GM12872 (cell line): ENCODE results near the gene EXOC1L.

Source experiments
- TF ChIP-seq, protein P1 (sequence below): IDR thresholded peaks from 3 replicates; pipeline ENCODE4 v1.5.1; 2011; ENCODE audit warnings: low read depth, mild to moderate bottlenecking, low read length, moderate library complexity; ENCODE audit not compliant: insufficient read depth

Gene EXOC1L

DNA sequence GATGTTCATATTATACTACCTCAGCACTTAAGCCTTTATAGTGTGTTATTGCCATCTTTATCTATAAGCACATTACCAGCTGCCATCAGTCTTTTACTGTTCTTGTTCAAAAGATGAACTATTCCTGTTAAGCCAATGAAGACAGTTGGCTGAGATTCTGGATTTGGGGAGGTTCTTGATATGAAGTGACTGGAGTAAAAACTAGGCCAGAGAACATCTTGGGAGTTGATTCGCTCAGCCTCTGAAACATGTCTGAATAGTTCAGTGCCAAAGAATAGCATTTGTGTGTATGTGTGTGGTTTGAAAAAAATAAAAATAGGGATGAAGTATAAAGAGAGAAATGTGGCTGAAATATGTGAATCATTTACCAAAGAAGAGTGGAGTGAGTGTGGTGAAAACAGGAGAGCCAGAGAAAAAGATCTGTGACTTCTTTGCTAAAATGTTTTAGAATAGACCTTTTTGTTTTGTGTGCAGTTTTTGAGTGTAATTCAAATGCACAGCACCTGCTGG lies 49.0 kb downstream of the EXOC1L start:
- TF ChIP-seq, protein P1, sequence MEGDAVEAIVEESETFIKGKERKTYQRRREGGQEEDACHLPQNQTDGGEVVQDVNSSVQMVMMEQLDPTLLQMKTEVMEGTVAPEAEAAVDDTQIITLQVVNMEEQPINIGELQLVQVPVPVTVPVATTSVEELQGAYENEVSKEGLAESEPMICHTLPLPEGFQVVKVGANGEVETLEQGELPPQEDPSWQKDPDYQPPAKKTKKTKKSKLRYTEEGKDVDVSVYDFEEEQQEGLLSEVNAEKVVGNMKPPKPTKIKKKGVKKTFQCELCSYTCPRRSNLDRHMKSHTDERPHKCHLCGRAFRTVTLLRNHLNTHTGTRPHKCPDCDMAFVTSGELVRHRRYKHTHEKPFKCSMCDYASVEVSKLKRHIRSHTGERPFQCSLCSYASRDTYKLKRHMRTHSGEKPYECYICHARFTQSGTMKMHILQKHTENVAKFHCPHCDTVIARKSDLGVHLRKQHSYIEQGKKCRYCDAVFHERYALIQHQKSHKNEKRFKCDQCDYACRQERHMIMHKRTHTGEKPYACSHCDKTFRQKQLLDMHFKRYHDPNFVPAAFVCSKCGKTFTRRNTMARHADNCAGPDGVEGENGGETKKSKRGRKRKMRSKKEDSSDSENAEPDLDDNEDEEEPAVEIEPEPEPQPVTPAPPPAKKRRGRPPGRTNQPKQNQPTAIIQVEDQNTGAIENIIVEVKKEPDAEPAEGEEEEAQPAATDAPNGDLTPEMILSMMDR, result no peak

DNA sequence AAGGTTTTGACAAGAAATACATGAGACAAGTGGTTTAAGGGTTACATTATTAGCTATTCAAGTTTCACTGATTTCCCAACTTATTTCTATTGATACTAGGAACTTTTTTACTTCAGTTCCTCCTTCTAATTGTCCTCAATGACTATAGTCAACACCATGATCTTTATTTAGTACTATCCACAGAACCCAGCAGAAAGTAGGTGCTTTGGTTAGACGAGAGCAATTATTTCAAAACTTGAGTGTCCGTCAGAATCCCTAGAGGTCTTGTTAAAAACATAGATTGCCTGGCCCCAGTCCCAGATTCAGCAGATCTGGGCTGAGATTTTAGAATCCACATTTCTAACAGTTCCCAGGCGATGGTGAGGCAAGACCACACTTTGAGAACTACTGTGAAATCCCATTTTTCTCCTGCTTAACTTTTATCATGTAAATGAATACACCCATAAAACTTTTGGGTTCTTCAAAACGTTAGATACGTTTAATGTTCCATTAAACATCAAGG lies 51.8 kb downstream of the EXOC1L start:
- TF ChIP-seq, protein P1, result no peak

DNA sequence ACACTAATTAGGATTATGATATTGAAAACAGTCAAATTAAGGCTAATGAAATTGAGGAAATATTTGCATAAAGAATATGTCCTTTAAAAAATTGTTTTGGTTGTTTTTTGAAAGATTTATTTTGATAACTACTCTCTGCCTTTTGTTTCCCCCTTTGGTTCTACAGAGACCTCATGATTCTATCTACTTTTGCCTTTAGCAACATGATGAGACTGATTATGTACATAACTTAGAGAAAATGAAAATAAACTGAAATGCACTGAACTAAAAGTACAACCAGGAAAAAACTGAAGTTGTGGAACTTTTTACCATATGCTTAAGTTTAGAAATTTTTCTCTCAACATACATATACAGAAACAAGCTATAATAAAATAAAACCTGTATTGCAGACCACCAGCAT lies 55.2 kb downstream of the EXOC1L start:
- TF ChIP-seq, protein P1, result no peak

DNA sequence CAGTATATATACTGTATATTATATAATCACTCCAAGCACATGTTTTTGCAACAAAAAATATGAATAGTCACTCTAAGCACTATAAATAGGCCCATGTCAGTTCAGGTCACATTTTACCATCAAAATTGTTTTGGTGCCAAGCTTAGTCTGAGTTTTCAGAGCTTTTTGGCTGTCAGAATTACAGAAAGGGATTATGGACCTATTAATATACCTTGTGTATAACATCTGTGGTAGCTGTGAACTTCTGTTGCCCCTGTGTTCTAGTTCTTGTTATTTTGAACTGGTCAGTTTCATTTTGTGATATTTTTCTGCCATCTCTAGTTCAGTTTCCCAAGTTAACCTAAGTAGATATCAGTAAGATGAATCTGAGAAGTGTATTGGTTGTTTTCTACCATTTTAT lies 56.8 kb downstream of the EXOC1L start:
- TF ChIP-seq, protein P1, result no peak

DNA sequence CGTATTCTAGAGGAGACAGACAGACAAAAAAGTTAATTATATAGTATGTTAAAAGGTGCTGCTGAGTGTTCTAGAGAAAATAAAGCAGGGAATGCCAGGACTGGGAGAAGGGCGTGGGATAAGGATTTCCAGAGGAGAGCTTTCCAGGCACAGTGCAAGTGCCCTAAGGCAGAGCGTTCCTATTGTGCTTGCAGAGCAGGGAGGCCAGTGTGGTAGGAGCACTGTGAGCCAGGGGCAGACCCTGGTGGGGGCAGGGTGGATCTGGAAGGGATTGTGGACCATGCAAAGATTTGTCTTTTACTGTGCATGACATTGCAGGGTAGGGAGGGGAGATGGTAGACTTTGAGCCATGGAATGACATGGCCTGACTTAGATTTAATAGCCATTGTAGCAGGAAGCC lies 59.6 kb downstream of the EXOC1L start:
- TF ChIP-seq, protein P1, result no peak

DNA sequence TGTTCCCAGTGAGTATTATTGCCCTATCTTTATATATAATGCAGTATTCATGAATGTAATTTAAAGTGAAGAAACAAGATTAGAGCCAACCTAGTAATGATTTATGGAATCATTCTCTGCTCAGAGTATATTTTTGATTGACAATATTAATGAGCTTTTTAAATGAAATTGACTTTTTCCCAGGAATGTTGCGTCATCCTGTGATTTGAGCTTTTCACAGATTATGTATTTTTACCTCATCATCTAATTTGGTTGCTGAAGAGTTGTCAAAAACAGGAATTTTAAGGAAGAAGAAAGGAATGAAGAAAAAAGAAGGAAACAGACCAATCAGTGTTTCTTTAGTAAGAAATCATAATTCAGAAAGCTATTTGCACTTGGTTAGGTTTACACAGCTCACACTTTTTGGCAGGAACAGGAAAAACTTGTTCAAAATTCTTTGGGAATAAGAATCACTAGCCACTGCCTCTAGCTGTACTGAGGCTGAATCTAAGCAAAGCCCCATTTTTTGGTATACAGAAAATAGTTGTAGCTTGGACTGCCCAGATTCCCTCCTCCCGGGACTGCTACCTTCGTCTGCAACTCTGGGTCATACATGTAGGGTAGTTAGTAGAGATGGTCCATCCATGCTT lies 61.2 kb downstream of the EXOC1L start:
- TF ChIP-seq, protein P1, result no peak

DNA sequence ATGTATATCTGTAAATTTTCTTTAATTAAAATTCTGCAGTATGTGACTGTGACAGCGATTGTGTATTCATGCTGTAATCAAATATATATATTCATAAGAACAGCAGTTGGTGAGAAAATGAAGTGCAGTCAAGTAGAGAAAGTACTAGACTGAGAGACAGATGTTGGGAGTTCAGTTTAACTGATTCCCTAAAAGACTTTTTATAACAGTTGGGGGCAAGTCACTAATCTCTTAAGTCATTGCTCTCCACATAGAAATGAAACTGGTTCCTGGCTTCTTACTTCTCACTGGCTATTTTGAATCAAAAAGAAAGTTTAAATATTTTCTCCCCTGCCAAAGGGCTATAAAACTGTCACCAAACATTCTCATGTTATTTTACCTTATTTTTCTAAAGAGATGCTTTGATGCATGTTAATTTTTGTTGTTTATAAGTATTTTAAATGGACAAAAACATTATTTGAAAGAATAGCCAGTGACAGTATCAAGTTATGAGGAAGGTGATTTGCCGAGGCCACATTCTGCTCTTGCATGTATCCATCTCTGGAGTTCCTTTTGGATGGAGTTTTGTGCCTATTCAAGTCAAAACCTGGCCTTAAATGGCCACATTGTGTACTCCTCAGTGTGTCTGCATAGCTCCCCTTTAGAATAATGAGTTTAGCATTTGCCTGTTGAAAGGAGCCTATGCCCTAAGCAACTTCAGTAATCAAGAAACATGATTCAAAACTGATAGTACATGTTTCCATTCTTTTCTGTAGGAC lies 64.7 kb downstream of the EXOC1L start:
- TF ChIP-seq, protein P1, result no peak
